MM.1S (cell line): ENCODE measurements around the gene MRI1.
A peak's percentile ranks its signal among the peaks of the same experiment; 100 is the strongest.

Source experiments
- DNase-seq: peaks from one replicate; pipeline ENCODE4 v3.0.0-alpha.2; 2015
- H2AFZ ChIP-seq: fragments of 300-600 bp; sonication (generic); 2 replicates; pipeline ENCODE4 v1.6.0; 2016; ENCODE audit warnings: antibody characterized with exemption, low read length
- H3F3A ChIP-seq: fragments of 300-600 bp; sonication (generic); 2 replicates; pipeline ENCODE4 v1.6.1; 2016; ENCODE audit warnings: mild to moderate bottlenecking, antibody characterized with exemption, low read length, moderate library complexity, mixed read lengths; ENCODE audit not compliant: insufficient read depth
- H3K27ac ChIP-seq: fragments of 300-600 bp; sonication (generic); 2 replicates; pipeline ENCODE4 v1.5.1; 2016; ENCODE audit warnings: mild to moderate bottlenecking, low read length
- H3K27me3 ChIP-seq: fragments of 300-600 bp; sonication (generic); replicated peaks from 2 replicates; pipeline ENCODE4 v1.6.0; 2016; ENCODE audit warnings: low read length; ENCODE audit not compliant: insufficient read depth
- H3K36me3 ChIP-seq: fragments of 300-600 bp; sonication (generic); replicated peaks from 2 replicates; pipeline ENCODE4 v1.6.1; 2016; ENCODE audit warnings: mild to moderate bottlenecking, low read length, mixed read lengths; ENCODE audit not compliant: insufficient read depth
- H3K4me1 ChIP-seq: fragments of 300-600 bp; sonication (generic); 2 replicates; pipeline ENCODE4 v1.6.1; 2016; ENCODE audit warnings: low read length, mixed read lengths
- H3K4me2 ChIP-seq: fragments of 300-600 bp; sonication (generic); 2 replicates; pipeline ENCODE4 v1.6.0; 2016; ENCODE audit warnings: low read depth, low read length
- H3K4me3 ChIP-seq: fragments of 300-600 bp; sonication (generic); 2 replicates; pipeline ENCODE4 v1.5.1; 2016; ENCODE audit warnings: low read length, mixed read lengths
- H3K79me2 ChIP-seq: fragments of 300-600 bp; sonication (generic); 2 replicates; pipeline ENCODE4 v1.6.1; 2016; ENCODE audit warnings: mixed run types, low read length, mixed read lengths
- H3K9ac ChIP-seq: fragments of 300-600 bp; sonication (generic); 2 replicates; pipeline ENCODE4 v1.6.1; 2016; ENCODE audit warnings: low read length, mixed read lengths
- H3K9me2 ChIP-seq: fragments of 300-600 bp; sonication (generic); replicated peaks from 2 replicates; pipeline ENCODE4 v1.6.1; 2016; ENCODE audit warnings: mild to moderate bottlenecking, low read length, mixed read lengths; ENCODE audit not compliant: insufficient read depth
- H3K9me3 ChIP-seq: fragments of 300-600 bp; sonication (generic); replicated peaks from 2 replicates; pipeline ENCODE4 v1.6.1; 2016; ENCODE audit warnings: mild to moderate bottlenecking, low read length, mixed read lengths; ENCODE audit not compliant: insufficient read depth
- H4K20me1 ChIP-seq: fragments of 300-600 bp; sonication (generic); 2 replicates; pipeline ENCODE4 v1.6.1; 2016; ENCODE audit warnings: mild to moderate bottlenecking, low read length, moderate library complexity, mixed read lengths; ENCODE audit not compliant: insufficient read depth
- CTCF ChIP-seq: fragments of 300-600 bp; sonication (generic); IDR thresholded peaks from 2 replicates; pipeline ENCODE4 v1.5.1; 2016; ENCODE audit warnings: antibody characterized with exemption, low read length, mixed read lengths
- EZH2 ChIP-seq: fragments of 300-600 bp; sonication (generic); optimal IDR thresholded peaks from 2 replicates; pipeline ENCODE3; 2017; ENCODE audit warnings: low read depth, mild to moderate bottlenecking, antibody characterized with exemption, low read length, mixed read lengths
- EZH2phosphoT487 ChIP-seq: fragments of 300-600 bp; sonication (generic); IDR thresholded peaks from 2 replicates; pipeline ENCODE4 v1.6.1; 2018; ENCODE audit warnings: antibody characterized with exemption, low read length

MRI1 gene

GRCh38 chr19:13795595-13796300, 31.4 kb downstream of the MRI1 start:
- DNase-seq, result no peak
- Histone ChIP-seq H3K27ac (no peak overlapping the region), H3K9me2 (no peaks in the 10 kb centered on the region), H3K4me1 (0 out of 2 replicates have a peak, but pooled peaks cover 5% of the 10 kb centered on the region), H3K9me3 (no peaks in the 10 kb centered on the region), H4K20me1 (no peaks in the 10 kb centered on the region), H3K36me3 (no peaks in the 10 kb centered on the region), H3K9ac (peak overlapping the region; percentile 49; the same call in 1 of the 2 replicates), H3K27me3 (no peaks in the 10 kb centered on the region), H3K79me2 (no peaks in the 10 kb centered on the region), H3K4me2 (peak overlapping the region; percentile 63), H2AFZ (peak overlapping the region; percentile 76; the same call in 1 of the 2 replicates), H3F3A (no peaks in the 10 kb centered on the region), H3K4me3 (peak overlapping the region; percentile 62)
- no peak for TF ChIP-seq EZH2phosphoT487
- TF ChIP-seq EZH2, result no peak

GRCh38 chr19:13796301-13797057, 32.2 kb downstream of the MRI1 start:
- H3F3A ChIP-seq, result no peaks in the 10 kb centered on the region
- no peaks in the 10 kb centered on the region for H3K36me3 ChIP-seq
- H3K9me3 ChIP-seq, result no peaks in the 10 kb centered on the region
- H3K4me1 ChIP-seq, result 0 out of 2 replicates have a peak, but pooled peaks cover 5% of the 10 kb centered on the region
- no peak for DNase-seq
- no peaks in the 10 kb centered on the region for H3K79me2 ChIP-seq
- H4K20me1 ChIP-seq, result no peaks in the 10 kb centered on the region
- H3K9ac ChIP-seq, result peak overlapping the region; percentile 49; the same call in 1 of the 2 replicates
- no peaks in the 10 kb centered on the region for H3K9me2 ChIP-seq
- H3K27ac ChIP-seq, result no peak overlapping the region
- H3K4me3 ChIP-seq, result peak overlapping the region; percentile 62; the same call in 1 of the 2 replicates
- 0 out of 2 replicates have a peak overlapping the region, but pooled peaks have one; percentile 76 for H2AFZ ChIP-seq
- no peaks in the 10 kb centered on the region for H3K27me3 ChIP-seq
- peak overlapping the region; percentile 63 for H3K4me2 ChIP-seq
- TF ChIP-seq EZH2 (no peak), CTCF (no peak), EZH2phosphoT487 (no peak)

DNA sequence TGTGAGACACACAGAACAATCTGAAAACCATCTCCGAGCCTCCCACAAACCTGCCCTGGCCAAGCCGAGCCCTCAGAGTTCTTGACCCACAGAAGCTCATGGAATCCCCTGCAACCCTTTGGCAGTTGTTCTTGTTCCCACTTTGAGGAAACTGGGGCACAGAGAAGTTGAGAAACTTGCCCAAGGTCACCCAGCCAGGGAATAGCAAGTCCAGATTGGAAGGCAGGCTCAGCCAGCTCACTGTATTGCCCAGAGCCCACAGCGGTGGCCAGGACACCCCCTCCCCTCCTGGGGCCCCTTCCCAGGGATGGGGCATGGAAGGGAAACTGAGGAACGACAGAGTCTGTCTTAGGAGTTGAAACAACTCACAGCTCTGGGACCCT, 32.7 kb downstream of the MRI1 start:
- H3K36me3 ChIP-seq, result no peaks in the 10 kb centered on the region

More for the DNA sequence above, 32.7 kb downstream of the MRI1 start:
- no peak overlapping the region for H2AFZ ChIP-seq
- no peaks in the 10 kb centered on the region for H3K79me2 ChIP-seq
- H3K9me2 ChIP-seq, result no peaks in the 10 kb centered on the region
- no peak for TF ChIP-seq CTCF
- no peak for TF ChIP-seq EZH2
- TF ChIP-seq EZH2phosphoT487, result no peak
- no peaks in the 10 kb centered on the region for H3F3A ChIP-seq
- no peak overlapping the region for H3K4me3 ChIP-seq
- no peak for DNase-seq
- no peaks in the 10 kb centered on the region for H3K27me3 ChIP-seq
- H3K9me3 ChIP-seq, result no peaks in the 10 kb centered on the region
- H3K4me2 ChIP-seq, result no peak overlapping the region
- H3K27ac ChIP-seq, result no peak overlapping the region
- H3K9ac ChIP-seq, result no peak overlapping the region
- no peaks in the 10 kb centered on the region for H4K20me1 ChIP-seq
- H3K4me1 ChIP-seq, result 0 out of 2 replicates have a peak, but pooled peaks cover 5% of the 10 kb centered on the region
